ENCODE data around the gene COPB1.

- TF ChIP-seq CTCF (conservative IDR thresholded peaks at IDR 0.05; ENCODE audit: low read depth, low read length) (no peak), EZH2 (IDR thresholded peaks at IDR 0.05; ENCODE audit: low read length, unreplicated experiment) (no peak), EZH2phosphoT487 (IDR thresholded peaks at IDR 0.05; ENCODE audit: borderline replicate concordance, low read length) (no peak)
These were observed 18.9 kb downstream of the COPB1 start for GRCh38 chr11:14480716-14481115.
